Esophagus squamous epithelium (tissue), 4 donors: Measurements from ENCODE around the gene LPO.

Source experiments
- CTCF ChIP-seq, 6 experiments: fragments of 450-650 bp in 4 of 6; fragments of 200-600 bp in 2 of 6; sonication (generic) in 2 of 6; IDR thresholded peaks; one replicate each; pipeline ENCODE4 v1.5.1; 2016 to 2019; ENCODE audit warnings: antibody characterized with exemption in 6 of 6, mild to moderate bottlenecking in 4 of 6, moderate library complexity in 4 of 6
- POLR2A ChIP-seq, 4 donors: fragments of 450-650 bp; IDR thresholded peaks; one replicate each; pipeline ENCODE4 v1.6.1; 2017; ENCODE audit warnings: antibody characterized with exemption in 4 of 4, mild to moderate bottlenecking in 4 of 4, moderate library complexity in 3 of 4

GRCh38 chr17:58281511-58282011 is 43.2 kb downstream of the LPO start:
- TF ChIP-seq CTCF (IDR thresholded peaks at IDR 0.05): no peak
- no peak for TF ChIP-seq POLR2A (IDR thresholded peaks at IDR 0.05)
